NT2/D1 (cell line): ENCODE data around the gene CTNNB1.

Experiments used
- DNase-seq: peaks from one replicate; pipeline ENCODE4 v3.0.0-alpha.2; 2011; ENCODE audit warnings: low read depth, low spot score
- H3K27me3 ChIP-seq: 2 replicates; pipeline ENCODE4 v1.6.0; 2011; ENCODE audit warnings: mild to moderate bottlenecking; ENCODE audit not compliant: insufficient read length, insufficient read depth
- H3K36me3 ChIP-seq: 2 replicates; pipeline ENCODE4 v1.6.1; 2011; ENCODE audit warnings: mild to moderate bottlenecking, low read length, mixed read lengths; ENCODE audit not compliant: insufficient read depth, insufficient read length
- H3K4me1 ChIP-seq: 2 replicates; pipeline ENCODE4 v1.5.1; 2011; ENCODE audit not compliant: insufficient read depth, insufficient read length
- H3K4me3 ChIP-seq: 2 replicates; pipeline ENCODE4 v1.5.1; 2011; ENCODE audit warnings: low read depth; ENCODE audit not compliant: insufficient read length
- H3K9ac ChIP-seq: 2 replicates; pipeline ENCODE4 v1.6.0; 2011; ENCODE audit warnings: low read depth; ENCODE audit not compliant: insufficient read length
- H3K9me3 ChIP-seq: 2 replicates; pipeline ENCODE4 v1.5.1; 2011; ENCODE audit warnings: mild to moderate bottlenecking, low read length; ENCODE audit not compliant: insufficient read depth
- SUZ12 ChIP-seq: IDR thresholded peaks from 2 replicates; pipeline ENCODE4 v1.6.1; 2011; ENCODE audit not compliant: insufficient read length, insufficient read depth; ENCODE audit errors: extremely low read depth
- YY1 ChIP-seq: IDR thresholded peaks from 2 replicates; pipeline ENCODE4 v1.6.1; 2011; ENCODE audit not compliant: insufficient read length, insufficient read depth
- ZNF274 ChIP-seq: IDR thresholded peaks from 2 replicates; pipeline ENCODE4 v1.6.1; 2011; ENCODE audit warnings: mild to moderate bottlenecking, low read depth, low read length

Gene CTNNB1

DNA sequence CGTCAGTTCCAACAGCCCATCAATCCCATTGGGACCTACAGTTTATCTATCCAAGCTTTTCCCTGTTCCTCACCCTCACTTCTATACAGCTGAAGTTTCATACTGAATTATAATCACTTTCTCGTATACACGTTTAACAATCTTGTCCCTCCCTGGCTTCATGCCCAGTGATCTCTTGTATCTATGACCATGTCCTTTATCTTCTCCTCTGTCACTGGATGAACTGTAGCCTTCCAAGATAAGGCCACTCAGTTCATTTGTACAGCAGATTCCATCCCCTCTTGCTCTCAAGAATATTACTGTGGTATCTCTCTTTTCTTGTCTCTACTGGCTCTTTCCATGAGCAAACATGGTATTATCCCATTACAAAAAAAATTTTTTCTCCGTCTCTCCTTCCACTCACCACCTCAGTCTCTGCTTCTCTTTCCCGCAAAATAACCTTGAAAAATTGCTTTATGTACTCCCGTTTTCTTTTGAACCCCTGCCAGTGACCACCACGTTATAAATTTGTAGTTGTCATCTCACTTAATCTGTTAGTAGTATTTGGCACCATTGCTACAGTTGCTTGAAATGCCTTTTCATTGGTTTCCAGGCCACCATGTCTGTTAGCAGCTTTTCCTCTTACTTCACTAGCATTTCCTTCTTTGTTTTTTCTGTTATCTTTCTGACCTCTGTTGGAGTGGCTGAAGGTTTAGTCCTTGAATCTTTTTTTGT, 9.4 kb downstream of the CTNNB1 start:
- Histone ChIP-seq H3K9me3 (no peaks in the 10 kb centered on the region), H3K4me1 (no peaks in the 10 kb centered on the region), H3K27me3 (no peaks in the 10 kb centered on the region), H3K9ac (no peak overlapping the region), H3K4me3 (no peak overlapping the region), H3K36me3 (peaks cover 23% of the 10 kb centered on the region)
- TF ChIP-seq YY1 (no peak), SUZ12 (no peak), ZNF274 (no peak)
- DNase-seq: no peak

DNA sequence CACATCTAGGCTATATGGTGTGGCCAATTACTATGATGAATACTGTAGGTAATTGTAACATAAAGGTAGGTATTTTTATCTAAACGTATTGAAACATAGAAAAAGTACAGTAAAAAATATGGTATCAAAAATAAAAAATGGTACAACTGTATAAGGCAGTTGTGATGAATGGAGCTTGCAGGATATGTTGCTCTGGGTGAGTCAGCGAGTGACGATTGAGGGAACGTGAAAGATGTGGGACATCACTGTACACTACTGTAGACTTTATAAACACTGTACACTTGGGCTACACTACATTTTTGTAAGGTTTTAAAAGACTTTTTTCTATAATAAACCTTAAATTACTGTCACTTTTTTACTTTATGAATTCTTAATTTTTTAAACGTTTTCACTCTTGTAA, 10.3 kb downstream of the CTNNB1 start:
- no peak overlapping the region for H3K4me3 ChIP-seq
- no peaks in the 10 kb centered on the region for H3K27me3 ChIP-seq
- DNase-seq: no peak
- H3K9ac ChIP-seq: no peak overlapping the region
- H3K4me1 ChIP-seq: peaks cover 3% of the 10 kb centered on the region
- no peak for TF ChIP-seq SUZ12
- no peak for TF ChIP-seq ZNF274
- TF ChIP-seq YY1: no peak
- peaks cover 21% of the 10 kb centered on the region for H3K36me3 ChIP-seq
- no peaks in the 10 kb centered on the region for H3K9me3 ChIP-seq

DNA sequence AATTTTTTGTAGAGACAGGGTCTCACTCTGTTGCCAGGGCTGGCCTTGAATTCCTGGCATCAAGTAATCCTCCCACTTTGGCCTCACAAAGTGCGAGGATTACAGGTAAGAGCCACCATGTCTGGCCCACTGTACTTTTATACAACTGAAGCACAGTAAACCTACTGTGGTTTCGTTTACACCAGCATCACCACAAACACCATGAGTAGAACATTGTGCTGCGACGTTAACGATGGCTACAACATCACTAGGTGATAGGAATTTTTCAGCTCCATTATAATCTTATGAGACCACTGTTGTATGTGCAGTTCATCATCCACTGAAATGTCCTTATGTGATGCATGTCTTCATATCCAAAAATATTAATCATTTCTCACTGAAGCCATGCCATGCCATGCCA, 11.7 kb downstream of the CTNNB1 start:
- Histone ChIP-seq H3K9ac (no peak overlapping the region), H3K9me3 (no peaks in the 10 kb centered on the region), H3K4me3 (no peak overlapping the region), H3K4me1 (peaks cover 3% of the 10 kb centered on the region), H3K36me3 (peaks cover 21% of the 10 kb centered on the region), H3K27me3 (no peaks in the 10 kb centered on the region)
- no peak for DNase-seq
- TF ChIP-seq SUZ12 (no peak), ZNF274 (no peak), YY1 (no peak)

DNA sequence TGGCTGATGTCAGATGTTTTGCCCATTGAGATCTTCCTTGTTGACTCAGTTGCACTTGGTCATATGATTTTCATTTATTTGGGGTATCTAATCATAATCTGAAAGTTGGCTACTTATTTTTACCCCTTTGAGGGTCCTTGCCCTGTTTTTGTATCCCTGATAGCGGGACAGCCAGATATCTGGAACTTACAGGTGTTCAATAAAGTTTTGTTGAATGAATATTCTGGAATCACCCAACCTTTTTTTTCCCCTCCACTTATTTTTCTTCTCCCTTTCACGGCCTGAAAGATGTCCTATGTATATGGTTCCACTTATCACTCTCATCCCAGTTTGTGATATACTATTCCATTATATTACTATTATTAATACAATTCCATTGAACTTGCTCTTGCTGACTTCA, 12.8 kb downstream of the CTNNB1 start:
- no peak for TF ChIP-seq ZNF274
- TF ChIP-seq YY1: no peak
- TF ChIP-seq SUZ12: no peak
- Histone ChIP-seq H3K4me1 (peaks cover 3% of the 10 kb centered on the region), H3K9me3 (no peaks in the 10 kb centered on the region), H3K4me3 (no peak overlapping the region), H3K27me3 (no peaks in the 10 kb centered on the region), H3K9ac (no peak overlapping the region), H3K36me3 (peaks cover 21% of the 10 kb centered on the region)
- DNase-seq: no peak

DNA sequence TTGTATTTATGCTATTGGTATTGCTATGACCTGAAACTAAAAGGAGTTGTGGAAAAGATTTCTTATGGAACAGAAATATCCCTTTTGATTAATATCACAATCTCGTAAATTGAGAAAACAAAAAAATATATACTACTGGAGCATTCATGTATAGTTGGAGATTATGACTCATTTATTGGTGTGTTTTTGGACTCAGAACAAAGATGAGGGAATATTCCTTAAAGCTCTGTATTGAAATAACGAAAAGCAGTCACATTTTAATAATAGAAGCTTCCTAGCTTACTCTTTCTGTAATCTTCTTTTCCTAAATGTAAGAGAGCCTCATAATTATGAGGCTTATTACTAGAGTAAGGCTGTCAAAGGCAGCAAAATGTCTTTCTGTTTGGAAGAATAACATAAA, 14.3 kb downstream of the CTNNB1 start:
- Histone ChIP-seq H3K36me3 (peaks cover 21% of the 10 kb centered on the region), H3K27me3 (no peaks in the 10 kb centered on the region), H3K9ac (no peak overlapping the region), H3K9me3 (no peaks in the 10 kb centered on the region), H3K4me1 (peaks cover 3% of the 10 kb centered on the region), H3K4me3 (no peak overlapping the region)
- TF ChIP-seq ZNF274 (no peak), YY1 (no peak), SUZ12 (no peak)
- no peak for DNase-seq

DNA sequence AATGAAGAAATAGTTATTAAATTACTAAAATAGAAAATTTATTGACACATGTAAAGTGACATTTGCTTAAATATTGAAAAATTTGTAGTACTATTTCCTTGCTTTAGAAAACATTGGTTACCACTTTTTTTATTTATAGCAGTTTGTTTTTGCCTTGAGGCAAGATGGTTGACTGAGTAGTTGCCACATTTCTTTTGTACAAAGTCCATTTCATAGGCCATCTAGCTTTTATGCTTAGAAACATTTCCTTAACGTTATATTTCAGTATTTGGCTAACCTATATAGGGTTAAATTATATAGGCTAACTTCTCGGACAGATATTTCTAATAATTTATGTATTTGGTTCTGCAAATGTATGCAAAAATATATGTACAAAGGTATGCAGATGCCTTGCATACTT, 17.1 kb downstream of the CTNNB1 start:
- Histone ChIP-seq H3K36me3 (peaks cover 9% of the 10 kb centered on the region), H3K4me3 (no peak overlapping the region), H3K4me1 (peaks cover 3% of the 10 kb centered on the region), H3K9me3 (no peaks in the 10 kb centered on the region), H3K9ac (no peak overlapping the region), H3K27me3 (no peaks in the 10 kb centered on the region)
- TF ChIP-seq SUZ12 (no peak), YY1 (no peak), ZNF274 (no peak)
- DNase-seq: no peak

DNA sequence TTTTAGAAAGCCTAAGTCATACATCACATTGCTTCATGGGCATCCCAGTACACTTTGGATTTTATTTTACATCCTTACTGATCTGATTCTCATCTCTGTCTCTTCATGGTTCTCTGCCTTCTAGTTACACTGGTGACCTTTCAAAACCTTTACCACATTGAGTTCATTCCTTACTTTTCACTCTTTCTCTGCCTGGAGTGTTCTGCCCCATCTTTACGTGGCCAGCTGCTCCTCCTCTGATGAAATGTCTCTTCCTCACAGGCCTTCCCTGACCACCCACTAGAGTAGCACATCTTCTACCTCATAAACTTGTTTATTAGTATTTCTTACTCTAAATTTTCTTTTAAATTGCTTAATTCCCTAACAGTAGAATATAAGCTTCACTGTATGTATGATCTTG, 17.7 kb downstream of the CTNNB1 start:
- H3K9ac ChIP-seq: no peak overlapping the region
- DNase-seq: no peak
- H3K4me3 ChIP-seq: no peak overlapping the region
- H3K9me3 ChIP-seq: no peaks in the 10 kb centered on the region
- H3K4me1 ChIP-seq: peaks cover 3% of the 10 kb centered on the region
- TF ChIP-seq YY1: no peak
- no peak for TF ChIP-seq SUZ12
- TF ChIP-seq ZNF274: no peak
- H3K27me3 ChIP-seq: no peaks in the 10 kb centered on the region
- peaks cover 8% of the 10 kb centered on the region for H3K36me3 ChIP-seq

DNA sequence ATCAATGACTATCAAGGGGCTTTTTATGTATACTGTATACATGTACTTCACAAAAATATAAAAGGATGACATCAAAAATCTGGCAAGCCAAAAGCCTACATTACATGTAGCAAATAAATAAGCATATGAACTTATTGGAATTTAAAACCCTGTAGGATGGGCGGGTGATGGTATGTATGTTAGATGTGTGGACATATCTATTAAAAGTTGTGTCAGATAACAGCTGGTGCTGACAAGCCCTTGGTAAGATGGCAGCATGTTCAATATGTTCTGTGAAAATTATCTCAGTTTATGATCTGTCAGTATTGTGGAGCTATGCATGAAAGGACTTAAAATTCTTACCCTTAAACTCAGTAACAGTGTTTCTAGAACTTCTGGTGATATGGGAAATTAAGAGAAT, 20.1 kb downstream of the CTNNB1 start:
- Histone ChIP-seq H3K9ac (no peak overlapping the region), H3K9me3 (no peaks in the 10 kb centered on the region), H3K27me3 (no peaks in the 10 kb centered on the region), H3K4me1 (no peaks in the 10 kb centered on the region), H3K36me3 (peaks cover 25% of the 10 kb centered on the region), H3K4me3 (no peak overlapping the region)
- no peak for DNase-seq
- TF ChIP-seq ZNF274: no peak
